WTC11 (cell line): ENCODE results near the gene FHOD1. TPM values are rescaled to one million over a fixed set of nuclear protein-coding genes. Genes with fewer than 3 reads are reported as not detected.

Source experiments
- ATAC-seq: fragments of 200-7000 bp; cut with Tn5 transposase; 2 replicates; pipeline ENCODE4 v1.10.0; 2021; ENCODE audit warnings: mild to moderate bottlenecking, moderate library complexity
- CTCF ChIA-PET: fragments of 300-600 bp; sonication (Branson Sonifier 250); formaldehyde crosslinking; loops from one replicate; lab custom pipeline; 2021; ENCODE audit warnings: antibody characterized with exemption; lab: Charles Lee
- POLR2A ChIA-PET: fragments of 350-600 bp; sonication (Branson Sonifier 250); formaldehyde crosslinking; loops from one replicate; lab custom pipeline; 2021; ENCODE audit warnings: antibody characterized with exemption; lab: Charles Lee
- DNase-seq: peaks from one replicate; pipeline ENCODE4 v3.0.0; 2021; ENCODE audit warnings: low spot score
- H3K27ac Mint-ChIP-seq: 2 replicates; pipeline ENCODE4 v1.8.0; 2021; ENCODE audit warnings: mixed read lengths
- H3K27me3 Mint-ChIP-seq: 2 replicates; pipeline ENCODE4 v1.8.0; 2021; ENCODE audit warnings: low read depth, mild to moderate bottlenecking, moderate library complexity, mixed read lengths
- H3K36me3 Mint-ChIP-seq: 2 replicates; pipeline ENCODE4 v1.8.0; 2021; ENCODE audit warnings: mixed read lengths
- H3K4me1 Mint-ChIP-seq: 2 replicates; pipeline ENCODE4 v1.8.0; 2022; ENCODE audit warnings: mixed read lengths
- H3K4me3 Mint-ChIP-seq: 2 replicates; pipeline ENCODE4 v1.8.0; 2021; ENCODE audit warnings: mild to moderate bottlenecking, moderate library complexity, mixed read lengths
- H3K9me3 Mint-ChIP-seq: 2 replicates; pipeline ENCODE4 v1.8.0; 2021; ENCODE audit warnings: mixed read lengths
- ATF1 ChIP-seq: sonication (generic); formaldehyde crosslinking; IDR thresholded peaks from 2 replicates; pipeline ENCODE4 v1.8.1; 2023; ENCODE audit warnings: mild to moderate bottlenecking, moderate library complexity, missing genetic modification reagents
- ATF3 ChIP-seq: sonication (generic); formaldehyde crosslinking; conservative IDR thresholded peaks from 2 replicates; pipeline ENCODE4 v1.8.1; 2022; ENCODE audit warnings: mild to moderate bottlenecking, missing genetic modification reagents
- CREB1 ChIP-seq: sonication (generic); formaldehyde crosslinking; IDR thresholded peaks from 2 replicates; pipeline ENCODE4 v1.8.0; 2023; ENCODE audit warnings: mild to moderate bottlenecking, missing genetic modification reagents
- E2F4 ChIP-seq: sonication (generic); formaldehyde crosslinking; IDR thresholded peaks from 2 replicates; pipeline ENCODE4 v1.8.1; 2022; ENCODE audit warnings: low read depth, mild to moderate bottlenecking, moderate library complexity, missing genetic modification reagents, borderline replicate concordance
- E2F5 ChIP-seq: sonication (generic); formaldehyde crosslinking; IDR thresholded peaks from 2 replicates; pipeline ENCODE4 v1.8.1; 2022; ENCODE audit warnings: mild to moderate bottlenecking, moderate library complexity, missing genetic modification reagents
- FOXP1 ChIP-seq: sonication (generic); formaldehyde crosslinking; IDR thresholded peaks from 2 replicates; pipeline ENCODE4 v1.8.0; 2022; ENCODE audit warnings: missing genetic modification reagents, mild to moderate bottlenecking, moderate library complexity, borderline replicate concordance
- GTF2I ChIP-seq: fragments of 250-450 bp; sonication (Bioruptor Pico); conservative IDR thresholded peaks from 2 replicates; pipeline ENCODE4 v1.4.0; 2021; ENCODE audit warnings: mild to moderate bottlenecking
- IRF2 ChIP-seq: sonication (generic); formaldehyde crosslinking; IDR thresholded peaks from 2 replicates; pipeline ENCODE4 v1.8.0; 2022; ENCODE audit warnings: low read depth, missing genetic modification reagents, borderline replicate concordance
- JAZF1 ChIP-seq: fragments of 250-450 bp; sonication (Bioruptor Pico); IDR thresholded peaks from 2 replicates; pipeline ENCODE4 v1.9.0; 2021; ENCODE audit warnings: moderate library complexity, mild to moderate bottlenecking, inconsistent platforms
- JUN ChIP-seq: sonication (generic); formaldehyde crosslinking; IDR thresholded peaks from 2 replicates; pipeline ENCODE4 v1.8.0; 2023; ENCODE audit warnings: mild to moderate bottlenecking, missing genetic modification reagents
- MYBL2 ChIP-seq: sonication (generic); formaldehyde crosslinking; IDR thresholded peaks from 2 replicates; pipeline ENCODE4 v1.8.1; 2023; ENCODE audit warnings: mild to moderate bottlenecking, moderate library complexity, missing genetic modification reagents
- NFE2L1 ChIP-seq: sonication (generic); formaldehyde crosslinking; IDR thresholded peaks from 2 replicates; pipeline ENCODE4 v1.8.1; 2023; ENCODE audit warnings: missing genetic modification reagents
- NR1H2 ChIP-seq: sonication (generic); formaldehyde crosslinking; IDR thresholded peaks from 2 replicates; pipeline ENCODE4 v1.9.0; 2021; ENCODE audit warnings: mild to moderate bottlenecking, moderate library complexity, missing genetic modification reagents
- TEAD4 ChIP-seq: sonication (generic); formaldehyde crosslinking; IDR thresholded peaks from 2 replicates; pipeline ENCODE4 v1.8.0; 2022; ENCODE audit warnings: mild to moderate bottlenecking, missing genetic modification reagents
- TP53 ChIP-seq: sonication (generic); formaldehyde crosslinking; IDR thresholded peaks from 2 replicates; pipeline ENCODE4 v1.8.1; 2023; ENCODE audit warnings: mild to moderate bottlenecking, missing genetic modification reagents
- USF1 ChIP-seq: sonication (generic); formaldehyde crosslinking; IDR thresholded peaks from 2 replicates; pipeline ENCODE4 v1.8.0; 2022; ENCODE audit warnings: mild to moderate bottlenecking, missing genetic modification reagents
- ZBTB21 ChIP-seq: sonication (generic); formaldehyde crosslinking; IDR thresholded peaks from 2 replicates; pipeline ENCODE4 v1.8.1; 2023; ENCODE audit warnings: mild to moderate bottlenecking, missing genetic modification reagents, borderline replicate concordance
- ZBTB43 ChIP-seq: sonication (generic); formaldehyde crosslinking; IDR thresholded peaks from 2 replicates; pipeline ENCODE4 v1.8.1; 2023; ENCODE audit warnings: mild to moderate bottlenecking, missing genetic modification reagents
- ZMAT4 ChIP-seq: fragments of 250-450 bp; sonication (Bioruptor Pico); IDR thresholded peaks from 2 replicates; pipeline ENCODE4 v1.9.0; 2021; ENCODE audit warnings: mild to moderate bottlenecking
- ZNF219 ChIP-seq: sonication (generic); formaldehyde crosslinking; IDR thresholded peaks from 2 replicates; pipeline ENCODE4 v1.8.0; 2023; ENCODE audit warnings: missing genetic modification reagents, mild to moderate bottlenecking, borderline replicate concordance
- ZNF317 ChIP-seq: sonication (generic); formaldehyde crosslinking; IDR thresholded peaks from 2 replicates; pipeline ENCODE4 v1.8.1; 2023; ENCODE audit warnings: low read depth, mild to moderate bottlenecking, moderate library complexity, missing genetic modification reagents, borderline replicate concordance
- ZNF425 ChIP-seq: fragments of 250-450 bp; sonication (Bioruptor Pico); conservative IDR thresholded peaks from 2 replicates; pipeline ENCODE4 v1.9.0; 2021; ENCODE audit warnings: mild to moderate bottlenecking
- total RNA-seq: library from RNA; stranded (reverse); gene quantifications from 3 replicates; pipeline ENCODE4 v1.2.3, GENCODE V29; 2021

FHOD1 gene
- total RNA-seq, 1 experiment from 2014 or later: 81.3 TPM

- no peak for TF ChIP-seq ZNF425 (CRISPR knock-in tag)
- TF ChIP-seq JUN (CRISPR knock-in tag): no peak
- no peak for TF ChIP-seq ZNF317 (CRISPR knock-in tag)
- TF ChIP-seq E2F5 (CRISPR knock-in tag): no peak
- no peak for TF ChIP-seq GTF2I (CRISPR knock-in tag)
- no peak for TF ChIP-seq ZBTB21 (CRISPR knock-in tag)
- TF ChIP-seq ZBTB43 (CRISPR knock-in tag): no peak
- no peak for TF ChIP-seq TP53
- no peak for TF ChIP-seq ATF1 (CRISPR knock-in tag)
- TF ChIP-seq IRF2 (CRISPR knock-in tag): no peak
- TF ChIP-seq TEAD4 (CRISPR knock-in tag): no peak
These were observed 46.8 kb downstream of the FHOD1 start (continued) for GRCh38 chr16:67200491-67200890.

- POLR2A ChIA-PET: interaction anchor here (0.7 to 1.0 kb wide), 3 partner anchors 27 to 48 kb away, joined by 3 to 5 read pairs (median 4); partner anchors contain the start of genes FHOD1 and TMEM208
- peak overlapping the region; percentile 83 for H3K4me3 Mint-ChIP-seq
- no peak for TF ChIP-seq ATF3 (CRISPR knock-in tag)
- no peak for TF ChIP-seq ZBTB21 (CRISPR knock-in tag)
- TF ChIP-seq MYBL2 (CRISPR knock-in tag): no peak
- TF ChIP-seq USF1 (CRISPR knock-in tag): no peak
- no peak for TF ChIP-seq IRF2 (CRISPR knock-in tag)
- TF ChIP-seq NR1H2: no peak
- TF ChIP-seq JAZF1 (CRISPR knock-in tag): no peak
- TF ChIP-seq FOXP1 (CRISPR knock-in tag): no peak
- no peak for TF ChIP-seq CREB1 (CRISPR knock-in tag)
- TF ChIP-seq ZNF219: no peak
- TF ChIP-seq E2F4 (CRISPR knock-in tag): no peak
- no peak for TF ChIP-seq NFE2L1 (CRISPR knock-in tag)
- TF ChIP-seq ZMAT4 (CRISPR knock-in tag): no peak
- H3K36me3 Mint-ChIP-seq: peaks cover 26% of the 10 kb centered on the region
- H3K9me3 Mint-ChIP-seq: no peaks in the 10 kb centered on the region
- DNase-seq (peak; percentile 81), ATAC-seq (peak; percentile 63)
- CTCF ChIA-PET: interaction anchor here (0.6 to 3.9 kb wide), 22 partner anchors 10 to 290 kb away, joined by 3 to 65 read pairs (median 14); partner anchors contain the start of genes B3GNT9, CES3, EXOC3L1 and FHOD1
- H3K27ac Mint-ChIP-seq: peak overlapping the region; percentile 84
- peaks cover 9% of the 10 kb centered on the region for H3K4me1 Mint-ChIP-seq
- no peaks in the 10 kb centered on the region for H3K27me3 Mint-ChIP-seq
These were observed 47.5 kb downstream of the FHOD1 start for GRCh38 chr16:67199808-67200198.
